ENCODE measurements around the gene SRGAP3. TPM values are rescaled to one million over a fixed set of nuclear protein-coding genes. Genes with fewer than 3 reads are reported as not detected.

The SRGAP3 gene
- total RNA-seq, 1 experiment from 2014 or later = 17.9 TPM

- Mint-ChIP-seq H3K9me3 (no peaks in the 10 kb centered on the region), H3K4me1 (no peaks in the 10 kb centered on the region), H3K4me3 (no peak overlapping the region), H3K36me3 (no peaks in the 10 kb centered on the region), H3K27ac (no peak overlapping the region), H3K27me3 (ENCODE audit: low read depth) (no peaks in the 10 kb centered on the region)
- CTCF ChIA-PET = no interaction called here
- ATAC-seq = no peak
- POLR2A ChIA-PET = no interaction called here
- TF ChIP-seq ZNF138 (CRISPR knock-in tag; conservative IDR thresholded peaks at IDR 0.05) = no peak
- TF ChIP-seq ATF1 (CRISPR knock-in tag; IDR thresholded peaks at IDR 0.05) = no peak
- TF ChIP-seq, protein P1, sequence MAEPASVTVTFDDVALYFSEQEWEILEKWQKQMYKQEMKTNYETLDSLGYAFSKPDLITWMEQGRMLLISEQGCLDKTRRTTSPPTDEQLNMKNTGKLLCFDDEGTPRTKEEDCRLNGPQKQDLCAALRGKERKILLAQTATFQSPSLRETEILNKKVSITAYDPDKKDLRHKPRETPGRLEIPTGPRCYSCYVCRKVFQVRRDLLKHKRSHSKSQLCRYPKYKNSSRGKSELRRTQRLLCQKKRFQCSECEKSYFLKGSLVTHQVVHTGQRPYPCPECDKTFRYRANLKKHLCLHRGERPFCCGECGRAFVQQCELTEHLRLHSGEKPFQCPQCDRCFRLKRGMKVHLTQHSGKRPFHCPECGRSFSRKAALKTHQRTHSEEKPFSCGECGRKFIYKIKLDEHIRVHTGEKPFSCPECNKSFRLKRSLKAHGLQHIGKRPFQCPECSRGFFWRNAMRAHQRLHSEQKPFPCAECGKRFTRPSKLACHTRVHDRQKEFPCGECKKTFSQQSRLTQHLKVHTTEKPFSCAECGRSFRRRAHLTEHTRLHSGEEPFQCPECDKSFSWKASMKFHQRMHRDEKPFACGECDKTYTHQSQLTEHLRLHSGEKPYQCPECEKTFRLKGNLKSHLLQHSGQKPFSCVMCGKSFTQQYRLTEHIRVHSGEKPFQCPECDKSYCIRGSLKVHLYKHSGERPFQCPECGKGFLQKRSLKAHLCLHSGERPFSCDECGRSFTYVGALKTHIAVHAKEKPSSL (CRISPR knock-in tag; conservative IDR thresholded peaks at IDR 0.05) = no peak
- no peak for TF ChIP-seq JUN (CRISPR knock-in tag; IDR thresholded peaks at IDR 0.05)
- TF ChIP-seq, protein P2, sequence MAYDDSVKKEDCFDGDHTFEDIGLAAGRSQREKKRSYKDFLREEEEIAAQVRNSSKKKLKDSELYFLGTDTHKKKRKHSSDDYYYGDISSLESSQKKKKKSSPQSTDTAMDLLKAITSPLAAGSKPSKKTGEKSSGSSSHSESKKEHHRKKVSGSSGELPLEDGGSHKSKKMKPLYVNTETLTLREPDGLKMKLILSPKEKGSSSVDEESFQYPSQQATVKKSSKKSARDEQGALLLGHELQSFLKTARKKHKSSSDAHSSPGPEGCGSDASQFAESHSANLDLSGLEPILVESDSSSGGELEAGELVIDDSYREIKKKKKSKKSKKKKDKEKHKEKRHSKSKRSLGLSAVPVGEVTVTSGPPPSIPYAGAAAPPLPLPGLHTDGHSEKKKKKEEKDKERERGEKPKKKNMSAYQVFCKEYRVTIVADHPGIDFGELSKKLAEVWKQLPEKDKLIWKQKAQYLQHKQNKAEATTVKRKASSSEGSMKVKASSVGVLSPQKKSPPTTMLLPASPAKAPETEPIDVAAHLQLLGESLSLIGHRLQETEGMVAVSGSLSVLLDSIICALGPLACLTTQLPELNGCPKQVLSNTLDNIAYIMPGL (CRISPR knock-in tag; IDR thresholded peaks at IDR 0.05) = no peak
- TF ChIP-seq TEAD4 (CRISPR knock-in tag; IDR thresholded peaks at IDR 0.05) = no peak
- no peak for TF ChIP-seq FOXK1 (CRISPR knock-in tag; IDR thresholded peaks at IDR 0.05)
- TF ChIP-seq GTF2I (CRISPR knock-in tag; conservative IDR thresholded peaks at IDR 0.05) = no peak
- no peak for TF ChIP-seq FOXJ3 (CRISPR knock-in tag; IDR thresholded peaks at IDR 0.05; ENCODE audit: borderline replicate concordance)
- TF ChIP-seq ELF4 (CRISPR knock-in tag; IDR thresholded peaks at IDR 0.05; ENCODE audit: low read depth) = no peak
- TF ChIP-seq ESRRA (CRISPR knock-in tag; IDR thresholded peaks at IDR 0.05; ENCODE audit: borderline replicate concordance) = no peak
- TF ChIP-seq ZNF416 (CRISPR knock-in tag; IDR thresholded peaks at IDR 0.05) = no peak
- no peak for DNase-seq (ENCODE audit: low spot score)
Observed at GRCh38 chr3:9043063-9043462, 206.4 kb downstream of the SRGAP3 start.

GRCh38 chr3:9041626-9042025 lies 207.8 kb downstream of the SRGAP3 start:
- H3K4me3 Mint-ChIP-seq = no peak overlapping the region
- H3K9me3 Mint-ChIP-seq = no peaks in the 10 kb centered on the region
- no peak overlapping the region for H3K27ac Mint-ChIP-seq
- H3K4me1 Mint-ChIP-seq = no peaks in the 10 kb centered on the region
- no peaks in the 10 kb centered on the region for H3K27me3 Mint-ChIP-seq (ENCODE audit: low read depth)
- ChIA-PET POLR2A (interaction anchor here (0.5 kb wide), 1 partner anchor 322 kb away, joined by 3 read pairs; no protein-coding TSS in a partner anchor), CTCF (interaction anchor here (0.9 to 2.2 kb wide), 2 partner anchors 25 to 54 kb away, joined by 3 to 10 read pairs; no protein-coding TSS in a partner anchor)
- DNase-seq (ENCODE audit: low spot score) (no peak), ATAC-seq (no peak)
- no peaks in the 10 kb centered on the region for H3K36me3 Mint-ChIP-seq
- no peak for TF ChIP-seq TEAD1 (CRISPR knock-in tag; IDR thresholded peaks at IDR 0.05)
- no peak for TF ChIP-seq TEAD4 (CRISPR knock-in tag; IDR thresholded peaks at IDR 0.05)
- no peak for TF ChIP-seq GRHL2 (CRISPR knock-in tag; IDR thresholded peaks at IDR 0.05; ENCODE audit: insufficient replicate concordance, severe bottlenecking)
- no peak for TF ChIP-seq USF1 (CRISPR knock-in tag; IDR thresholded peaks at IDR 0.05)
- no peak for TF ChIP-seq JAZF1 (CRISPR knock-in tag; IDR thresholded peaks at IDR 0.05)
- no peak for TF ChIP-seq ELF4 (CRISPR knock-in tag; IDR thresholded peaks at IDR 0.05; ENCODE audit: low read depth)
- TF ChIP-seq JUN (CRISPR knock-in tag; IDR thresholded peaks at IDR 0.05) = no peak
- TF ChIP-seq ARID4B (CRISPR knock-in tag; IDR thresholded peaks at IDR 0.05; ENCODE audit: borderline replicate concordance) = no peak
- TF ChIP-seq ZNF532 (CRISPR knock-in tag; IDR thresholded peaks at IDR 0.05; ENCODE audit: borderline replicate concordance) = no peak
- TF ChIP-seq SOX15 (CRISPR knock-in tag; IDR thresholded peaks at IDR 0.05) = no peak
- no peak for TF ChIP-seq MLX (CRISPR knock-in tag; IDR thresholded peaks at IDR 0.05)

Data from WTC11 (cell line).